Memory B cell (primary cell): ENCODE results near the gene FIGN.

Experiments
- ATAC-seq: fragments of 150-1000 bp; cut with Tn5 transposase; 2 replicates; pipeline ENCODE4 v1.10.0; 2021; ENCODE audit warnings: low read depth, mild to moderate bottlenecking, moderate library complexity
- DNase-seq, 2 donors: peaks; one replicate each; pipeline ENCODE4 v3.0.0; 2022; ENCODE audit warnings: low spot score in 2 of 2
- H3K27ac Mint-ChIP-seq: one replicate; pipeline ENCODE4 v1.8.0; 2022; ENCODE audit warnings: mild to moderate bottlenecking, moderate library complexity, mixed read lengths
- H3K27me3 Mint-ChIP-seq: one replicate; pipeline ENCODE4 v1.8.0; 2022; ENCODE audit warnings: mixed read lengths
- H3K36me3 Mint-ChIP-seq: one replicate; pipeline ENCODE4 v1.8.0; 2022; ENCODE audit warnings: mild to moderate bottlenecking, mixed read lengths
- H3K4me1 Mint-ChIP-seq: one replicate; pipeline ENCODE4 v1.8.0; 2022; ENCODE audit warnings: mixed read lengths
- H3K4me3 Mint-ChIP-seq: one replicate; pipeline ENCODE4 v1.8.0; 2022; ENCODE audit warnings: mild to moderate bottlenecking, moderate library complexity, mixed read lengths
- H3K9me3 Mint-ChIP-seq: one replicate; pipeline ENCODE4 v1.8.0; 2022; ENCODE audit warnings: mixed read lengths

FIGN gene

DNA sequence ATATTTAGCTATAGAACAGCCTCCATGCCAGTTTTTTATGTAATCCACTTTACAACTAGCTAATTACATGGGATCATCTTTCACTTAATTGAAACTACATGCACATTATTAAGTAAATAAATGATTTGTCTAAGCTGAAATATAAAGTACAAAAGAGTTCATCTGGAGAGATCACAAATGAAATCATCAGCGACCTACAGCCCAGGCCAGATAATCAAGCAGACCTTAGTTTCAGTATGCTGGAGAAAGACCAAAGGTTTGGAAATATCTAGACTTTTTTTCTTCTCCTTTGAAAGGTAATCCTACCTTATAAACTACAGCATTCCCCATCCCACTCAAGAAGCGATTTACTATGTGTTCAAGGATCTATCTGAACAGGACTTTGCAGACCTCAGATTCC, 26.5 kb downstream of the FIGN start:
- Mint-ChIP-seq H3K27ac (no peak overlapping the region), H3K9me3 (peaks cover 2% of the 10 kb centered on the region), H3K4me3 (no peak overlapping the region), H3K4me1 (no peaks in the 10 kb centered on the region), H3K27me3 (no peaks in the 10 kb centered on the region), H3K36me3 (no peaks in the 10 kb centered on the region)
- ATAC-seq = no peak
- no peak for DNase-seq

DNA sequence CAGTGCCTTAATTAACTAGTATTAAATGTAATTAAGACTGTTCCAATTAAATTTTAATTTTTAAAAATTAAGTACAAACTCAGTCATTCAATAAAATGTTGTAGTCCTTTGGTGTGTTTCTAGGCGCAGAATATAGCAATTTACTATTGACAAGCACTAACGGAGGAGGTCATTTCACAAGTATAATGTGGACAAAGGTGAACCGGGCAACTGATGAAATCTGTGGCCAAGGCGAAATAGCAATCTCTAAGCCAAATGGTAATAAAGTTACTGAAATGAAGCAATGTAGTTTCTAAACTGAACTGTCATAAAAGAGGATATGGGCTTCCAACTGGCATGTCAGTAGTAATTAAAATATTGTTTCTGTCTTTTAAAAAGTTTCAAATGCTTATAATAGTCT, 27.5 kb downstream of the FIGN start:
- Mint-ChIP-seq H3K4me1 (no peaks in the 10 kb centered on the region), H3K27me3 (no peaks in the 10 kb centered on the region), H3K4me3 (no peak overlapping the region), H3K27ac (no peak overlapping the region), H3K9me3 (peaks cover 2% of the 10 kb centered on the region), H3K36me3 (no peaks in the 10 kb centered on the region)
- no peak for ATAC-seq
- DNase-seq = no peak

DNA sequence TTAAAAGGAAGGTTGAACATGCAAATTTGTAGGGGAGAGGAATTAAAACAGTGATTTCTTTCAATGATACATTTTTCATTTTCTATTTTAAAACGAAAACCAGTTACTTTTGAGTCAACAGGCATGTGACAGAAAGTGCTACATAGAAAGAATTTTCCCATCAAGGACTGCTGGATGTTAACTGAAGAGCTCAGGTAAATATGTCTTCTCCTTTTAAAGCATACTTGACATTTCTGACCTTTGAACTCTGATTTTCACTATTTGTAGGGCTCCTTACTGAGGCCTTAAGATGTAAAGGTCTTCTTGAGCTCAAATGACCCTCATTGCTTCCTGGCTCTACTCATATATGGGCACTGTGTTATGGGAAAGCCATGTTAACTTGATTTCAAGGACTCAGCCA, 32.4 kb downstream of the FIGN start:
- H3K4me1 Mint-ChIP-seq = no peaks in the 10 kb centered on the region
- ATAC-seq (no peak), DNase-seq (no peak)
- peaks cover 2% of the 10 kb centered on the region for H3K9me3 Mint-ChIP-seq
- no peaks in the 10 kb centered on the region for H3K27me3 Mint-ChIP-seq
- H3K4me3 Mint-ChIP-seq = no peak overlapping the region
- H3K27ac Mint-ChIP-seq = no peak overlapping the region
- H3K36me3 Mint-ChIP-seq = no peaks in the 10 kb centered on the region

DNA sequence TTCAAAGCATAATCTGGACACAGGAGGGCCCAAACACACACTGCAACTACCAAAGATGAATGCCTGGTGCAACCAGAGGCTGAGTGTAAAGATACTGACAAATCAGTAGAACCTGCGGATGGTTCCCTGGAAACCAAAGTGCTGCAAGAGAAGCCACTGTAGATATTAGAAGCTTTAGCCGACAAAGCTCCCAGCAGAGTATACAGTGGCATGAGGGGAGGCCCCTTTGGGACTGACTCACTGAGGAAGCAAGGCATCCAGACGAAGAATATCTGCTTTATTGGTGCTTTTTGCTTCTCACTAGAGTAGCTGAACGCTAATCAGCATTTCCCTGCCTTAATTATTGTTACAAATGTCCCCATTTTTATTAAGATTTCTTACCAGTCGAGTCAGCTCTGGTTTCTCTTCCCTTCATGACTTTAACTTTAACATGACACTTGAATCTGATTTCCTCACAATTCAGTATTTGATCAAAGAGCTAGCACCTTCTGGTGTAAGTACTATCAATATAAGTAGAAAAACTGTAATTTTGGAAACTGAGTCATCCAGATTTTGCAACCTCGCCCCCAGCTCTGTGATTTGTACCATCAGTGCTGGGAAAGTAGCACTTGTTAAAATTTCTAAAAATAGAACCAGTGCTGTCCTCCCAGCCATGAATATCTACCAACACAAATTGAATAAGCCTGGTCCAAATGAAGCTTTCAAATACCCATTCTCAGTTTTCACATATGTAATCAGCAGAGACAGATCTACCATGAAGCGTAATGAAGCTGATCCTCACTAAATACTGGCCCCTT, 34.2 kb downstream of the FIGN start:
- no peaks in the 10 kb centered on the region for H3K27me3 Mint-ChIP-seq
- ATAC-seq (no peak), DNase-seq (no peak)
- H3K4me3 Mint-ChIP-seq = no peak overlapping the region
- no peak overlapping the region for H3K27ac Mint-ChIP-seq
- H3K9me3 Mint-ChIP-seq = peaks cover 2% of the 10 kb centered on the region
- no peaks in the 10 kb centered on the region for H3K4me1 Mint-ChIP-seq
- H3K36me3 Mint-ChIP-seq = no peaks in the 10 kb centered on the region

DNA sequence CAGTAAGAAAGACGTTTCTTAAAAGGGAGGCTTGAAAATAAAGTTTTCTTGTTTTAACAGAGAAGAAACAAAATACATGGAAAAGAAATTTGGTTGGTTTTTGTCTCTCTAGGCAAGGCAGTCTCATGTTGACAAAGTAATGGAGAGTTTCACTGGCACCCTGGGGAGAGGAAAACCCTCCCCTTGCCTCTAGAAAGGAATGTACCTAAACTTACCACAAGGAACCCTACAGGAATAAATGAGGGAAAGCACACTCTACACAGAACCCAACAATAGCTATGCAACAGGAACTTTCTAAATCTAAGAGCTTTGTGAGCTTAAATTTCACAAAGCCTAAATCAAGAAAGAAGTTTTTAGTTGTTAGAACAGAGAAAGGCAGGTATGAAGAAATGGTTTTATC, 37.0 kb downstream of the FIGN start:
- peaks cover 2% of the 10 kb centered on the region for H3K9me3 Mint-ChIP-seq
- no peak for DNase-seq

DNA sequence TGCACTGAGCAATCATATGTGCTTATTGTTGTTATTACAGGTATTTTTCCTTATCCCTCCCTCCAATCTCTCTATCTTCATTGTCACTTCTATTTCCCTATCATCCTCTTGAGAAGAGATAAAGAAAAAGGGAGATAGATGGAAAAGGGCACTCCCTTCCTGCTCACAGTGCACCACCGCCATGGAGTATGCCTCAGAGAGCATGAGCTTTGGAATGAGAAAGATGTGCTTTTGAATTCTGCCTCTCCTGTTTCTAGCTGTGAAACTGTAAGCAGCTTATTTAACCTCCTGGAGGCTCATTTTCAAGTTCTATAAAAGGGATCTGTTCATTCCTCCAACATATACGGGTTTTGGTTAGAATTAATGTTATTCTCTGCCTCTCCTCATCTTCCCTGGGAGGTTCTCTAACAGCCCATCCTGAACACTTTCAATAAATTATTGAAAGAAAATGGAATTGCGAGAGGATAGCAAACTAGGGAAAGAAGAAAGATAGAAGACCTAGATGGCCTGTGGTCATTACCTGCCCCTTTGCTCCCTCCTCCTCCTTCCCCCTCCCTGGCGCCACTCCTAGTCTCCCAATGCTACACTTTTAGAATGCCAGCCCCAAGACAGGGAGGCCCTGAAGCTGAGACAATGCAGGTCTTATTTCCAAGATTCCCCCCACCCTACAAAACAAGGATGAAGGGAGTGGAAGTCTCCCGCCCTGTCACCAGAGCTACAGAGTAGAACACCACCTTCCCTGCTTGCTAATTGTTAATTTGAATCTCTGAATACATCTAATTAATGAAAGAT, 37.8 kb downstream of the FIGN start:
- ATAC-seq (no peak), DNase-seq (no peak)
- Mint-ChIP-seq H3K4me3 (no peak overlapping the region), H3K4me1 (no peaks in the 10 kb centered on the region), H3K27ac (no peak overlapping the region), H3K9me3 (peaks cover 2% of the 10 kb centered on the region), H3K27me3 (no peaks in the 10 kb centered on the region), H3K36me3 (no peaks in the 10 kb centered on the region)

More for the DNA sequence above, 37.0 kb downstream of the FIGN start:
- no peak overlapping the region for H3K4me3 Mint-ChIP-seq
- no peak for ATAC-seq
- H3K36me3 Mint-ChIP-seq = no peaks in the 10 kb centered on the region
- H3K27me3 Mint-ChIP-seq = no peaks in the 10 kb centered on the region
- H3K27ac Mint-ChIP-seq = no peak overlapping the region
- H3K4me1 Mint-ChIP-seq = no peaks in the 10 kb centered on the region

DNA sequence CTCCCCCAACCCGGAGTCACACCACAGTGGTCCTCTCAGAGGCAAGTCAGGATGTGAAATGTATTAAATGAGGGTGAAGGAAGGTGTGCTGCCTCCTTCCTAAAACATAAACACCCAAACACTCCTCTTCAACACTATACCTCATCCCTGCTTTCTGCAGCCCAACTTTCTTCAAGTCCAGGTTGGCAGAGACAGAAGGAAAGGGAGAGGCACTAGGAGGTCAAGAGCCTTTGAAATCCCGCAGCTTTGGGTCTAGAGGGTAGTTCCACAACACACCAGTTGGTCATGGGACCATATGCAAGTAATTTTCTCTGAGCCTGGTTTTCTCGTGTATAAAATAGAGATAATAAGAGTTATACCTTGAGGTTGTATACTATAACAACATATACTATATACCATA, 38.4 kb downstream of the FIGN start:
- Mint-ChIP-seq H3K36me3 (no peaks in the 10 kb centered on the region), H3K4me1 (no peaks in the 10 kb centered on the region), H3K4me3 (no peak overlapping the region), H3K9me3 (peaks cover 2% of the 10 kb centered on the region), H3K27ac (no peak overlapping the region), H3K27me3 (no peaks in the 10 kb centered on the region)
- DNase-seq = no peak
- ATAC-seq = no peak

DNA sequence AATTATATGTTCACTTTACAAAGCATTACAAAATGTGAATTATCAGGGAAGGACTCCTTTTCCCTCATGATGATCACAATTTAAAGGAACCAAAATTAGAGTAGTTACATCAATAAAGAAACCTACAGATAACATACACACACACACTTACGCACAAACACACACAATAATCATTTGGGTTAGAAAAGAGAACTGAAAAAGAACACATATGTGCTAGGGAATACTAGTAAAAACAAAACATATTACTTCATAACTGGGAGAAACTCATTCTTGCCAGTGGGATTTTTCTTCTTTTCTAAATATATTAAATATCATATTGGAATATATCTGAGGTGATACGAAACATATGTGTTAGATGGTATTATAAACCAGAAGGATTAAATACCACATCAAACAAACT, 42.3 kb downstream of the FIGN start:
- no peak overlapping the region for H3K27ac Mint-ChIP-seq
- no peak for DNase-seq
- no peaks in the 10 kb centered on the region for H3K4me1 Mint-ChIP-seq
- no peak for ATAC-seq
- H3K9me3 Mint-ChIP-seq = peaks cover 2% of the 10 kb centered on the region
- H3K27me3 Mint-ChIP-seq = no peaks in the 10 kb centered on the region
- H3K4me3 Mint-ChIP-seq = no peak overlapping the region
- H3K36me3 Mint-ChIP-seq = no peaks in the 10 kb centered on the region

DNA sequence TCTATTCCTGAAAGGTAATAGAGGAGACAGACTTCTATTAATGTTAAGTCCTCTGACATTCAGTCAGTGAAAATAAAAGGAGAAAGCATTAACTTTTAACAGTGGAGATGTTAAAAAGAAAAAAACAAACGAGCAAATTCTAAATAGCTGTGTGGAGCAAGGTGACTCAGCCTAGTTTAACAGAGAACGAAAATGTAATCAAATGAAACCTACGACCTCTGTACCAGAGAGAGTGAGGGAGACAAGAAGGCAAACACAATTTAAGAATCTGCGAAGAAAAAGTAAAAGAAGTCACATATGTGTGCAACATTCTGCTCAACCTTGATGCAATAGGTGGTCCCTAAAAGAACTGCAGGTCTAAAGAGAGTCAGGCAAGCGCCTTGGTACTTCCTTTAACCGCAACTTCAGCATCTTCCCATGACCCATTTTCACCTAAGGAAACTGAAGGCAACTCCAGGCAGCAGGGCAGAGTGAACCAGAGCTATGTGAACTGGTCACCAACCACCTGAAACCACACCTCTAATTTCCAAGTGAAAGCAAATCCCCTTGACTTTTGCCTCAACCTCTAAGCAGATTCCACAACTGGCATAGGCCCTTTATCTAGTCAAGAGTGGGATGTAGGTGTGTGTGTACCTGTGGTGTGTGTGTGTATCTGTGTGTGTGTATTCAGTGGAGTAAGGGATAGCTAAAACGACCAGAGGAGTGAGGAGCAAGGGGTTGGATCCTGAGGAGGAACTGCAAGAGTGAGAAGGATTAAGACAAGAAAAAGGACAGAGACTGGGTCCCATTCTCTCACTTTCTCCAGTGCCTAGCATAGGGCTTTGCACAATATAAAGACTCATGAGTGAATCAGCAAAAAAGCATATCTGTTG, 43.0 kb downstream of the FIGN start:
- Mint-ChIP-seq H3K36me3 (no peaks in the 10 kb centered on the region), H3K4me1 (no peaks in the 10 kb centered on the region), H3K27ac (no peak overlapping the region), H3K9me3 (peaks cover 2% of the 10 kb centered on the region), H3K4me3 (no peak overlapping the region), H3K27me3 (no peaks in the 10 kb centered on the region)
- ATAC-seq (no peak), DNase-seq (no peak)

DNA sequence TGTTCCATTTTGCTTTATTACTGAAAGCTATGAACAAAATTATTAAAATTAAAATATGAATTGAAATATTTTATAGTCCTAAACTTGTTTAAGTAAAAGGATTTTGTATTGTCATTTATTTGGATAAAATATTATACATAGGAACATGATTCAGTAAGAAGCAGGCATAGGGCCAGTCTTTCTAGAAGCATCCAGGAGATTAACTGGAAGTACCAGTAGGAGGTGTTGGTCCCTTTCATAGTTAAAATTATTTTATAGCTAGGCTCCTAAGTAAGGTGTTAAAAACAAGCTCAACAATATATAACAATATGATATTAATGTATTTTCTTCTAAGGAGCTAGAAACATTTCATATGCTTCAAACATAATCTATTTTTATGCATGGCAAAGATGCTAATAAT, 43.7 kb downstream of the FIGN start:
- Mint-ChIP-seq H3K27me3 (no peaks in the 10 kb centered on the region), H3K36me3 (no peaks in the 10 kb centered on the region)

DNA sequence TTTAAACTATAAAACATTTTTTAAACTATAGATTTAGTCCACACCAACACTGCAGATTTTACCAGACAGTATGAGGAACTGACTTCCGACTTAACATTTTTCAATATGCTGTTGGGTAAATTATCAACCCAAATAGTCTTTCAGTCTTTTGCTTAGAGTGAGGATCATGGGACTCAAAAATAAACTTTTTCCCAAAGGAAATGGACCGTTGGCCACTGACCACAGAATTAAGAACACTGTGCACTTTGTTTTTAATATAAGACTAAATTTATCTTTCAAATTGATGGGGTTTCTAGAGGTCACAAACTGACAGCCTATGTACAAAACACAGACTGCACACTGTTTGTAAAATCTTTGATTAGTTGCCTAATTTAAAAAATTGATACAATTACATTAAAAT, 44.9 kb downstream of the FIGN start:
- no peak overlapping the region for H3K4me3 Mint-ChIP-seq
- no peaks in the 10 kb centered on the region for H3K27me3 Mint-ChIP-seq
- H3K27ac Mint-ChIP-seq = no peak overlapping the region
- DNase-seq = no peak
- H3K36me3 Mint-ChIP-seq = no peaks in the 10 kb centered on the region
- ATAC-seq = no peak
- peaks cover 2% of the 10 kb centered on the region for H3K9me3 Mint-ChIP-seq
- H3K4me1 Mint-ChIP-seq = no peaks in the 10 kb centered on the region

More for the DNA sequence above, 43.7 kb downstream of the FIGN start:
- ATAC-seq = no peak
- no peak overlapping the region for H3K4me3 Mint-ChIP-seq
- H3K9me3 Mint-ChIP-seq = peaks cover 2% of the 10 kb centered on the region
- DNase-seq = no peak
- H3K4me1 Mint-ChIP-seq = no peaks in the 10 kb centered on the region
- no peak overlapping the region for H3K27ac Mint-ChIP-seq

DNA sequence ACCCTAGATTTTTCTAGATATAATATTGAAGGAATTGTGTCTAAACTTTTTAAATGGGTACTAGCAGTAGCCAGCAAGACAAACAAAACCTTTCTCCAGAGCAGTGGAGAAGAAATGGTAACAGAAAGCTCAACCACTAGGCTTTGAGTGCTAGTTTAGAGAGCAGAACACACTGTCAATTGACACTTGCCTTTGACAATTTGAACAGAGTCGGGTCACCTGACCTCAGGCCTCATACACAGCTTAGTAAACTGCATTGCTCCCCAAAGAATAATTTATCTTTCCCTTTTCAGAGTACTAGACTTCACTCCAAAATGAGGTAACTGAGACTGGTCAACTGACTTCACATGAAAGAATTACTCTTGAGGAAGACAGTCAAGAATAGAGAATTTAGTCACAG, 48.6 kb downstream of the FIGN start:
- Mint-ChIP-seq H3K9me3 (no peaks in the 10 kb centered on the region), H3K27ac (no peak overlapping the region), H3K4me1 (no peaks in the 10 kb centered on the region), H3K4me3 (no peak overlapping the region), H3K36me3 (no peaks in the 10 kb centered on the region), H3K27me3 (no peaks in the 10 kb centered on the region)
- ATAC-seq (no peak), DNase-seq (no peak)

DNA sequence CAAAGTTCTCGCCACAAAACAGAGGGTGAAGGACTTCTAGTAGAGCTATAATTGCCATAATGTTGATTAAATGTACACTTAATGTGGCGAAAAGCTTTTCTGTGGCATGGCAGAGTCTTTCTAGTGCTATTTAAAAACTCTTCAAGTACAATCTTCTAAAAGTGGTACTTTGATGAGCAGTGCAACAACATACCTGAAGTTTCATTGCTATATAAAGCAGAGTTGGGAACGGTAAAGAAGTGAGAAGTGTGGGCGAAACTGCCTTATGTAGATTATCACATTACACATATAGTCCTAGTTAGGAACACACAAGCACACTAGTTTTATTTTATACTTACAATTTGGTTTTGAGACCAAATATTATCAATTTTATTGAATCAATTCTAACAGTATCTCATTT, 49.5 kb downstream of the FIGN start:
- Mint-ChIP-seq H3K27me3 (no peaks in the 10 kb centered on the region), H3K9me3 (no peaks in the 10 kb centered on the region), H3K36me3 (no peaks in the 10 kb centered on the region), H3K27ac (no peak overlapping the region), H3K4me1 (no peaks in the 10 kb centered on the region), H3K4me3 (no peak overlapping the region)
- ATAC-seq (no peak), DNase-seq (no peak)

DNA sequence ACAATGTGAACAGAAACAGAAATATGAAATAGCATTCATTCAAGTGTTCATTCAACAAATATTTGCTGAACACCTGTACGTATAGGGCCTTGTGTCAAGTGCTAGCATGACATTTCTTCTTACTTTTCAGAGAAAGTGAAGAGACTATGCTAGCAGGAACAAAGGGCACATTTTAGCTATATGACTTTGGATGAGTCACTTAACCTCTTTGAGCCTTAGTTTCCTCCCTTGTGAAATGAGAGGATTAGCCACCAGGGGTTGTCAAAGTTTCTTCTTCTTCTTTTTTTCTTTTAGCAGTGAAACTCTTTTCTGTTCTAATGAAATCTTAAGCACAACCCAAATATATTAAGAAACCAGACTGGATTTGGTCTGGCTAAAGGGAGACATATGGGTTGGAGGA, 53.1 kb downstream of the FIGN start:
- H3K9me3 Mint-ChIP-seq = no peaks in the 10 kb centered on the region
- H3K4me1 Mint-ChIP-seq = no peaks in the 10 kb centered on the region
- ATAC-seq (no peak), DNase-seq (no peak)
- H3K4me3 Mint-ChIP-seq = no peak overlapping the region
- H3K27me3 Mint-ChIP-seq = no peaks in the 10 kb centered on the region
- no peaks in the 10 kb centered on the region for H3K36me3 Mint-ChIP-seq
- H3K27ac Mint-ChIP-seq = no peak overlapping the region
